Natural killer cell (primary cell): ENCODE measurements around the gene GARRE1. TPM values are rescaled to one million over a fixed set of nuclear protein-coding genes. Genes with fewer than 3 reads are reported as not detected.
A peak's percentile ranks its signal among the peaks of the same experiment; 100 is the strongest.

Experiments
- ATAC-seq, 3 donors: fragments of 150-1000 bp in 2 of 3; fragments of 200-7000 bp in 1 of 3; cut with Tn5 transposase; 1 replicate in 1 of 3; 2 replicates in 2 of 3; pipeline ENCODE4 v1.10.0; 2021; ENCODE audit warnings: mild to moderate bottlenecking in 2 of 3, moderate library complexity in 2 of 3
- DNase-seq, 2 donors: peaks; one replicate each; pipeline versions ENCODE4 v3.0.0 to v3.0.0-alpha.2; 2013 to 2021; ENCODE audit warnings: mixed read lengths in 1 of 2
- H3K27ac ChIP-seq: one replicate; pipeline ENCODE4 v1.5.1; 2013; ENCODE audit warnings: mild to moderate bottlenecking, low read length
- H3K27me3 ChIP-seq: one replicate; pipeline ENCODE4 v1.6.1; 2013; ENCODE audit warnings: low read length; ENCODE audit not compliant: control insufficient read depth, insufficient read depth
- H3K36me3 ChIP-seq: one replicate; pipeline ENCODE4 v1.6.1; 2013; ENCODE audit warnings: low read length; ENCODE audit not compliant: control insufficient read depth, insufficient read depth
- H3K4me1 ChIP-seq: one replicate; pipeline ENCODE4 v1.6.1; 2013; ENCODE audit warnings: low read length; ENCODE audit not compliant: control insufficient read depth, insufficient read depth
- H3K4me3 ChIP-seq: one replicate; pipeline ENCODE4 v1.5.1; 2013; ENCODE audit warnings: low read length
- H3K9me3 ChIP-seq: one replicate; pipeline ENCODE4 v1.6.1; 2013; ENCODE audit warnings: low read length; ENCODE audit not compliant: control insufficient read depth, insufficient read depth
- H3K27ac Mint-ChIP-seq, 2 donors: one replicate each; pipeline ENCODE4 v1.8.0; 2022; ENCODE audit warnings: mild to moderate bottlenecking in 2 of 2, mixed read lengths in 2 of 2, moderate library complexity in 1 of 2
- H3K27me3 Mint-ChIP-seq, 2 donors: one replicate each; pipeline ENCODE4 v1.8.0; 2022; ENCODE audit warnings: low read depth in 2 of 2, mixed read lengths in 2 of 2
- H3K36me3 Mint-ChIP-seq: one replicate; pipeline ENCODE4 v1.8.0; 2022; ENCODE audit warnings: mixed read lengths
- H3K4me1 Mint-ChIP-seq, 2 donors: one replicate each; pipeline ENCODE4 v1.8.0; 2022; ENCODE audit warnings: mixed read lengths in 2 of 2
- H3K4me3 Mint-ChIP-seq: one replicate; pipeline ENCODE4 v1.8.0; 2022; ENCODE audit warnings: mild to moderate bottlenecking, moderate library complexity, mixed read lengths
- H3K9me3 Mint-ChIP-seq, 2 donors: one replicate each; pipeline ENCODE4 v1.8.0; 2022; ENCODE audit warnings: mixed read lengths in 2 of 2
- WGBS: methylation state at CpG from one replicate; pipeline ENCODE4 v1.1.7; 2013; ENCODE audit warnings: missing lambda C conversion rate; ENCODE audit not compliant: insufficient coverage; 5-methylcytosine and 5-hydroxymethylcytosine counted together
- intact Hi-C: fragments of 100-400 bp; cut with micrococcal nuclease; formaldehyde crosslinking; loops from one replicate; pipeline ENCODE4 v1.14.2; 2022
- total RNA-seq, 4 donors: library from RNA; stranded (reverse); fragments of 120-200 nt in 1 of 4; gene quantifications; one replicate each; pipeline versions ENCODE4 v1.2.3 to v1.2.4, GENCODE V29; 2013 to 2022
- TF ChIP-seq, protein P1 (sequence below): fragments of 200-600 bp; IDR thresholded peaks from one replicate; pipeline ENCODE4 v1.8.0; 2022; ENCODE audit warnings: antibody characterized with exemption

The GARRE1 gene
- total RNA-seq, 3 donors from 2014 or later (not counting 1 experiment from before 2014, with no cell fraction given) = 21.9 to 29.2 (median 22.0) TPM

DNA sequence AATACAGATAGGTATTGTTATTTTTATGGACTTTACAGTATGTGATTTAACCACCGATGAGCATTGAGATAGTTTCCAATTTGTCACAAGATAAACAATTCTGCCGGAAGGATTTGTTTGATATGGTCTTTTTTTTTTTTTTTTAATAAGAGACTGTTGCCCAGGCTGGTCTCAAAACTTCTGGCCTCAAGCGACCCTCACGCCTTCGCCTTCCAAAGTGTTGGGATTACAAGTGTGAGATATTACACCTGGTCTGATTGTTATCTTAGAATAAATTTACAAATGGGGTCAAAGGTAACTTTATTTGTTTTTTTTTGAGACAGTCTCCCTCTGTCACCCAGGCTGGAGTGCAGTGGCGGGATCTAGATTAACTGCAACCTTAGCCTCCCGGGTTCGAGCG is 1.2 kb downstream of the GARRE1 start:
- Histone ChIP-seq H3K4me1 (peaks cover 13% of the 10 kb centered on the region), H3K9me3 (no peaks in the 10 kb centered on the region), H3K4me3 (peak overlapping the region; percentile 51), H3K27me3 (no peaks in the 10 kb centered on the region), H3K36me3 (no peaks in the 10 kb centered on the region), H3K27ac (no peak overlapping the region)
- intact Hi-C loops = loop anchor here (2.0 kb wide), 1 partner anchor 71 kb away; no protein-coding TSS in a partner anchor
- TF ChIP-seq, protein P1, sequence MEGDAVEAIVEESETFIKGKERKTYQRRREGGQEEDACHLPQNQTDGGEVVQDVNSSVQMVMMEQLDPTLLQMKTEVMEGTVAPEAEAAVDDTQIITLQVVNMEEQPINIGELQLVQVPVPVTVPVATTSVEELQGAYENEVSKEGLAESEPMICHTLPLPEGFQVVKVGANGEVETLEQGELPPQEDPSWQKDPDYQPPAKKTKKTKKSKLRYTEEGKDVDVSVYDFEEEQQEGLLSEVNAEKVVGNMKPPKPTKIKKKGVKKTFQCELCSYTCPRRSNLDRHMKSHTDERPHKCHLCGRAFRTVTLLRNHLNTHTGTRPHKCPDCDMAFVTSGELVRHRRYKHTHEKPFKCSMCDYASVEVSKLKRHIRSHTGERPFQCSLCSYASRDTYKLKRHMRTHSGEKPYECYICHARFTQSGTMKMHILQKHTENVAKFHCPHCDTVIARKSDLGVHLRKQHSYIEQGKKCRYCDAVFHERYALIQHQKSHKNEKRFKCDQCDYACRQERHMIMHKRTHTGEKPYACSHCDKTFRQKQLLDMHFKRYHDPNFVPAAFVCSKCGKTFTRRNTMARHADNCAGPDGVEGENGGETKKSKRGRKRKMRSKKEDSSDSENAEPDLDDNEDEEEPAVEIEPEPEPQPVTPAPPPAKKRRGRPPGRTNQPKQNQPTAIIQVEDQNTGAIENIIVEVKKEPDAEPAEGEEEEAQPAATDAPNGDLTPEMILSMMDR = no peak
- WGBS = 59% methylated on average over 9 of the region's 9 CpGs
- no peaks in the 10 kb centered on the region for H3K9me3 Mint-ChIP-seq
- no peaks in the 10 kb centered on the region for H3K27me3 Mint-ChIP-seq
- no peak for ATAC-seq
- H3K36me3 Mint-ChIP-seq = no peaks in the 10 kb centered on the region
- peak overlapping the region; percentile 45 to 75 for H3K27ac Mint-ChIP-seq
- H3K4me1 Mint-ChIP-seq = peaks cover 20 to 25% of the 10 kb centered on the region in 2 donors
- peak overlapping the region; percentile 83 for H3K4me3 Mint-ChIP-seq
- no peak for DNase-seq

DNA sequence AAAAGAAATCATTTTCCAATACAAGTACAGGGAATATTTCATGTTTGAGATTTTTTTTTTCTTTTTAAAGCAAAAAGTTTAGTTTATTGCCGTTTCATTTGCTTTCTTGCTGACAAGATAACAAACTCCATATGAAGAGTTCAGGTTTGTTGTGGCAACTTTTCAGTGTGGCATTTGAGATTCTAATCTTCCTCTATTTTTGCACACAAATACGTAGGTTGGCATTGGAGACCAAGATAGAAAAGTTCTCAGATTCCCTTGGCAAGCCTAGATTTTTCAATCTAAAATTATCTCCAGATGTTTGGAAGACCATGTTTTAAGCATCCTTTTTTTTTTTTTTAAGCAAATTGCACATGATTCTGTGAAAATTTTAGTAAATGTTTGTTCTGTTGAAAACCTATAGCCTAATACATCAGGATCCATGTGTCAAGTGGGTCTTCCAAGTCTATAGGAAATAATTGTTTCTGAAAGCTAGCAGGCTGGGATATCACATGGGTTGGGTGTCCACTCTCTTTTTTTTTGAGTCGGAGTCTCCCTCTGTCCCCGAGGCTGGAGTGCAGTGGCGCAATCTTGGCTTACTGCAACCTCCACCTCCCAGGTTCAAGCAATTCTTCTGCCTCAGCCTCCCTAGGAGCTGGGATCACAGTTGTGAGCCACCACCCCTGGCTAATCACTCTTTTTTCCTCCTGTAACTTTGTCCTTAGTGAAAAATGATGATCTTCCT is 2.6 kb downstream of the GARRE1 start:
- Mint-ChIP-seq H3K4me3 (peak overlapping the region; percentile 56), H3K4me1 (peaks cover 20 to 30% of the 10 kb centered on the region in 2 donors), H3K27ac (peak overlapping the region; percentile 0 to 50), H3K9me3 (no peaks in the 10 kb centered on the region), H3K27me3 (no peaks in the 10 kb centered on the region), H3K36me3 (no peaks in the 10 kb centered on the region)
- H3K36me3 ChIP-seq = no peaks in the 10 kb centered on the region
- DNase-seq = no peak
- H3K27ac ChIP-seq = no peak overlapping the region
- no peaks in the 10 kb centered on the region for H3K9me3 ChIP-seq
- no peaks in the 10 kb centered on the region for H3K27me3 ChIP-seq
- TF ChIP-seq, protein P1 = no peak
- no peak overlapping the region for H3K4me3 ChIP-seq
- intact Hi-C loops = no loop called here
- ATAC-seq = no peak
- WGBS = 96% methylated on average over 4 of the region's 5 CpGs
- peaks cover 13% of the 10 kb centered on the region for H3K4me1 ChIP-seq

- Mint-ChIP-seq H3K36me3 (no peaks in the 10 kb centered on the region), H3K27ac (peak overlapping the region; percentile 0 to 29), H3K27me3 (no peaks in the 10 kb centered on the region), H3K4me3 (peak overlapping the region; percentile 56), H3K9me3 (no peaks in the 10 kb centered on the region), H3K4me1 (peaks cover 20 to 30% of the 10 kb centered on the region in 2 donors)
- H3K27me3 ChIP-seq = no peaks in the 10 kb centered on the region
- DNase-seq (no peak), ATAC-seq (no peak)
- no peak overlapping the region for H3K27ac ChIP-seq
- intact Hi-C loops = no loop called here
- no peaks in the 10 kb centered on the region for H3K9me3 ChIP-seq
- H3K4me3 ChIP-seq = no peak overlapping the region
- TF ChIP-seq, protein P1 = no peak
- peaks cover 13% of the 10 kb centered on the region for H3K4me1 ChIP-seq
- no peaks in the 10 kb centered on the region for H3K36me3 ChIP-seq
- 97% methylated on average over 2 of the region's 2 CpGs for WGBS
Observed at GRCh38 chr19:34257559-34257924, 3.2 kb downstream of the GARRE1 start.
